ENCODE data around the gene KRT86.

- TF ChIP-seq CTCF (IDR thresholded peaks at IDR 0.05) (no peak), POLR2AphosphoS5 (IDR thresholded peaks at IDR 0.05) (no peak)
These were observed 46.8 kb upstream of the KRT86 start for GRCh38 chr12:52227606-52228166.

Data from gastroesophageal sphincter (tissue), 3 donors.